Stimulated activated CD8-positive, alpha-beta memory T cell treated with anti-CD3 and anti-CD28 coated beads, Interleukin-15, amount 100 ng/mL, for 4 hours (primary cell): ENCODE data around the gene BRD2.
A peak's percentile ranks its signal among the peaks of the same experiment; 100 is the strongest.

Source experiments
- DNase-seq, 2 donors: peaks; one replicate each; pipeline ENCODE4 v3.0.0-alpha.2; 2020; ENCODE audit warnings: low read depth in 2 of 2

Gene BRD2

DNA sequence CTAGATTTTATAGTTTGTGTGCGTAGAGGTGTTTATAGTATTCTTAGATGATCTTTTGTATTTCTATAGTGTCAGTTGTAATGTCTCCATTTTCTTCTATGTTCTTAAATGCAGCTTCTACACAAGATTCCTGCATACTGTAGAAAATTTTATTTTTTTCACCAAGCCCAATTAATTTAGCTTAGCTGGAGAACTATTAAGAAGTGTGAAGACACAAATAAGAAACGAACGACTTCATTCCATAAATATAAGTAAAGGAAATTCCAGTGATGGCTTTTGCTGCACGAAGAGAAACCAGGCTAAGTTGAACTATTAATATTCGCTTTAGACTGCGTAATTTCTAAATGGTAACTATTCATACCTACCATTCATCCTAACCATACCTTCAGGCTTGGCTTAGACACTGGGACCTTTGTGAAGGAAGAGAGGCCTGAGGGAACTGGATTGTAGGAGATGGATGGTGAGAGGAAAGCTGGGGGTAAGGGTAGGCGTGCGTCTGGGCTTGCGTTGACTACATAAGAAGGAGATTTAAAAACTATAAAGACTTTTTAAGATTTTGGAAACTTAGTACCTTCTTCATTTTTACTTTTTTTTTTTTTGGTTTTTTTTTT, 25.1 kb downstream of the BRD2 start:
- DNase-seq = no peak

- no peak for DNase-seq
These were observed 27.1 kb downstream of the BRD2 start for GRCh38 chr6:32995448-32995847.

- DNase-seq = no peak
These were observed 31.7 kb downstream of the BRD2 start for GRCh38 chr6:33000055-33000454.

GRCh38 chr6:33001685-33002084, 33.3 kb downstream of the BRD2 start:
- no peak for DNase-seq

DNA sequence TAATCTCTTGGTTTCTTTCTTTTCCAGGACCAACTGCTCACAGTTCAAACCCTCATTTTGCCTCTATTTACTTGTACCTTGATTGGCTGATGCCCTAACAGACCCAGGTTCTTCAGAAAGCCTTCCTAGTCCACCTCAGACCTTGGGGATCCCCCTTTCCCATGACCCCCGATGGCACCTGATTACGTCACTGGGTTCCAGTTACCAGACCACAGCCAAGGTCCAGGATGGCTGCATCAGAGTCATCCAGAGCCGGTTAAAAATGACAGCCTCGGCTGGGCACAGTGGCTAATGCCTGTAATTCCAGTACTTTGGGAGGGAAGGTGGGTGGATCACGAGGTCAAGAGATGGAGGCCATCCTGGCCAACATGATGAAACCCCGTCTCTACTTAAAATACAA, 36.5 kb downstream of the BRD2 start:
- no peak for DNase-seq

GRCh38 chr6:33007831-33008400, 39.5 kb downstream of the BRD2 start:
- no peak for DNase-seq

DNA sequence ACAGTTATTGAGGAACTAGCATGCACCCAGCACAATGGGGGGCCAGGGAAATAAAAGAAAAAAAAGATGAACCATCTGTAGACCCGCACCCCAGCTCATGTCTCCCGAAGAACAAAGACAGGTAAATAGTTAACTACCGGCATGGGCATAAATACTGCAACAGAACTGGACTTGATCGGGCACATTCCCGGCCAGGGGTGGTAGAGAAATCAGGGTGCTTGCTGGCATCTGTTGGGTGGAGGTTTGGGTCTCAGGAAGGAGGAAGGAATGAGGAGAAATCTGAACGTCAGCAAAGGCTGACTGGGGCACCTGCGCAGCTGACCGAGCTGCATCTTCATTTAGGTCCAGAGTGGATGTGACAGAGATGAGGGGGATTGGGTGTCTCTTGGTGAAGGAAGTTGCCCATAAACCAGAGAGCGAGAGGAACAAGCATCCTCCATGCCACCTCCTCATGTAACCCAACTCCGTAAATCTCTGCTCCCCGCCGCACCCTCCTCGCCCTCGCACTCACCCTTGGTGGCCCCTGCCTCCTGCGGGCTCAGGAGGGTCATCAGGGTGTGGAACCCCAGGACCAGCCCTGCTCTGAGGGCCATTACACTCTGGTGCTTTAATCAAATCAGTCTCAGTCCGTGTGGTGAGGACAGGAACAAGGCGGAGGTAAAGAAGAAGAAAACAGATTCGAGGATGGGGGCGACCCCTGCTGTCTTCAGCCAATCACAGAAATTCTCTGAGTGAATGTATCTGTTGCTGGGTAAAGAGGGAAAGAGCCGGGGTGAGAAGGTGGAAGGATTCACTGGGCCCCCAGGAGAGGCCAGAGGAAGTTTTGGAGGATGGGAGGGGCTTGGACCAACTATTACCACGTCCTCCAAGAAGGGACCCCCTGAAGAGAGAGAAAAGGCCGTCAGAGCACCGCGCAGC, 40.8 kb downstream of the BRD2 start, which contains the start of gene HLA-DOA:
Gene HLA-DOA (minus strand): TSS at position 648 of the 918 bp plus-strand sequence.
- peak in 1 of 2 donors; percentile 15 for DNase-seq

- DNase-seq = no peak
These were observed 42.0 kb downstream of the BRD2 start for GRCh38 chr6:33010356-33010755.

- DNase-seq = no peak
These were observed 45.2 kb downstream of the BRD2 start for GRCh38 chr6:33013608-33014007.

GRCh38 chr6:33014841-33015634, 46.6 kb downstream of the BRD2 start:
- peak in 1 of 2 donors; percentile 18 for DNase-seq

DNA sequence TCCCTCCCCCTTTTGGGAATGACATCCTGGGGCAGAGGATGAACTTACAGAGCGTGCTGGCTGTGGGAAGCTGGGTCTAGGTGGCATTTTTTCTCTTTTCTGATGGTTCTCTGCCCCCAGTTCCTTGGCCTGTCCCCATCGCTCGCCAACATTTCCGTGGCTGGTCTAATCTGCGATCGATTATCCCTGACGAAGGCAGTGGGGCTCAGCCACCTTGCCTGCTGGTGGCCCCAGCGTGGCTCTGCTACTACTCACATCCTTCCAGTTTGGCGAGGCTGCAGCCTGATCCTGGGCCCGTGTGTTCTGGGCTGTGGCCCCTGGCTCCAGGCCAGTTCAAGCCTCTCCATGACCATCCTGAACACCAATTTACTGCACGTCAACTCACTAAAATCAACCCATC, 47.4 kb downstream of the BRD2 start:
- no peak for DNase-seq

DNA sequence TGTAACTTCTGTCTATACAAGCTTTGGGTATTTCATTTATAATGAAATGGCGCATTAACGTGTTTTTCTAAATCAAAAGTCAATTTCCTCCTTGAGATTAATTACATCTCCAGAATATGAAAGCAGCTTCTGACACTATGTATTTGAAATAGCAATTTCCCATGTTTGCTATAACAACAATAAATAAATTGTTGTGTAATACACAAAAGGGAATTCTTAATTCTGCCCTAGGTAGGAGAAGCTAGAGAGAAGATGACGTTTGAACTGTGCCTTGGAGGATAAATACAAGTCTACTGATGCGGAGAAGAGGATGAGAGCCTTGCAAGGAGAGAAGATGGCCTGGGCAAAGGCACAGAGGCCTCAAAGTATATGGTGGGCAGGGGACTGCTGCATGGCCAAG, 48.6 kb downstream of the BRD2 start:
- no peak for DNase-seq

- DNase-seq = no peak
These were observed 49.4 kb downstream of the BRD2 start for GRCh38 chr6:33017694-33018353.

- DNase-seq = no peak
These were observed 50.0 kb downstream of the BRD2 start for GRCh38 chr6:33018418-33018817.

GRCh38 chr6:33018904-33019303, 50.5 kb downstream of the BRD2 start:
- peak in 1 of 2 donors; percentile 16 for DNase-seq

DNA sequence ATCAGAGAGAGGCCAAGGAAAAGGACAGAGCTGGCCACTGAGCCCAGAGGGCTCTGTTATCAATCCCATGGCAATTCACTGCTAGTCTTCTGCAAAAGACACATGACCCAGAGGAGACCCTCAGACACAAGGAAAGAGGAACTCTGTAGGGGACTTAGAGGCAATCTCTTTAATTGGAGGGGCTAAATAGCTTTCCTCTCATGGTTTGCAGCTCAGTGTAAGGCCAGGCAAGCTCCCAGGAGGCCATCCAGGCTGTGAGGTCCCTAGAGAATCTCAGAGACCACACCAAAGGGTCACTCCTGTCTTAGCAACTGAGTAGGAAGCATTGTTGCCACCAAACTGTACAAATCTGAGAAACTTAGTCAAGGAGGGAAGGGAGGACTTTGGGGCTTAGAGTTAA, 51.0 kb downstream of the BRD2 start:
- DNase-seq = no peak

- DNase-seq = no peak
These were observed 53.5 kb downstream of the BRD2 start for GRCh38 chr6:33021917-33022316.

GRCh38 chr6:33023536-33023935, 55.1 kb downstream of the BRD2 start:
- DNase-seq = no peak

DNA sequence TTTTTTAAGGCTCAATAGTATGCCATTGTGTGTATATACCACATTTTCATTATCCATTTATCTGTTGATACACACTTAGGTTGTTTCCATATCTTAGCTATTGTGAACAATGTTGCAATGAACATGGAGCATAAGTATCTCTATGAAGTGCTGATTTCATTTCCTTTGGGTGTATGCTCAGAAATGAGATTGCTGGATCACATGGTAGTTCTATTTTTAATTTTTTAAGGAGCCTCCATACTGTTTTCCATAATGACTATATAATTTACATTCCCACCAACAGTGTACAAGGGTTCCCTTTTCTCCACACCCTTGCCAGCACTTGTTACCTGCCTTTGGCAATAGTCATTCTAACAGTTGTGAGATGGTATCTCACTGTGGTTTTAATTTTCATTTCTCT, 56.1 kb downstream of the BRD2 start:
- no peak for DNase-seq

GRCh38 chr6:33028220-33028849, 59.9 kb downstream of the BRD2 start:
- DNase-seq = no peak
